A549 (cell line): ENCODE data around the gene SCRT2. TPM values are rescaled to one million over a fixed set of nuclear protein-coding genes. Genes with fewer than 3 reads are reported as not detected.

ENCODE experiments used
- ATAC-seq, 2 experiments: fragments of 200-7000 bp in 1 of 2; fragments of >200 bp in 1 of 2; cut with Nextera tagmentation in 1 of 2; cut with Tn5 transposase in 1 of 2; 3 replicates each; pipeline versions ENCODE4 v1.8.0 to v1.9.1; 2018 to 2020; ENCODE audit warnings: mild to moderate bottlenecking in 1 of 2, moderate library complexity in 1 of 2
- CTCF ChIA-PET: fragments of 300-600 bp; sonication (Branson Sonifier 250); formaldehyde crosslinking; extraction: SDS; loops from one replicate; lab custom pipeline; 2021; ENCODE audit warnings: antibody characterized with exemption, inconsistent platforms; lab: Yijun Ruan, JAX
- POLR2A ChIA-PET: fragments of 350-600 bp; formaldehyde crosslinking; extraction: SDS; loops from one replicate; lab custom pipeline; 2021; ENCODE audit warnings: antibody characterized with exemption, inconsistent platforms; lab: Yijun Ruan, JAX
- DNase-seq, 2 experiments: peaks; one replicate each; pipeline versions ENCODE4 v3.0.0 to v3.0.0-alpha.2; 2011 to 2016; ENCODE audit warnings: low read depth in 1 of 2, low spot score in 1 of 2
- FAIRE-seq: peaks from 2 replicates; lab custom pipeline; 2011; peaks lifted over from hg19 to GRCh38; lab: Jason Lieb, UNC
- H3K27ac ChIP-seq, 2 experiments: fragments of >200 bp; sonication (Bioruptor Twin); formaldehyde crosslinking; 3 replicates each; pipeline ENCODE4 v1.5.1; 2016 to 2017
- H3K4me1 ChIP-seq: fragments of >200 bp; sonication (Bioruptor Twin); formaldehyde crosslinking; 3 replicates; pipeline ENCODE4 v1.6.1; 2016
- H3K4me2 ChIP-seq: fragments of >200 bp; sonication (Bioruptor Twin); formaldehyde crosslinking; 3 replicates; pipeline ENCODE4 v1.6.1; 2016
- H3K4me3 ChIP-seq: fragments of >200 bp; sonication (Bioruptor Twin); formaldehyde crosslinking; 3 replicates; pipeline ENCODE4 v1.5.1; 2016
- H3K9me3 ChIP-seq: fragments of >200 bp; sonication (Bioruptor Twin); formaldehyde crosslinking; 3 replicates; pipeline ENCODE4 v1.6.1; 2016
- BHLHE40 ChIP-seq: IDR thresholded peaks from 2 replicates; pipeline ENCODE4 v1.6.1; 2012; ENCODE audit warnings: low read depth, low read length, inconsistent platforms
- CBX2 ChIP-seq: fragments of 200-600 bp; sonication (generic); IDR thresholded peaks from 2 replicates; pipeline ENCODE4 v1.6.1; 2016; ENCODE audit warnings: low read depth, mild to moderate bottlenecking, borderline replicate concordance
- CBX8 ChIP-seq: fragments of 200-600 bp; sonication (generic); IDR thresholded peaks from 2 replicates; pipeline ENCODE4 v1.6.1; 2016
- CEBPB ChIP-seq, 2 experiments: fragments of >200 bp in 1 of 2; sonication (Bioruptor Twin) in 1 of 2; formaldehyde crosslinking in 1 of 2; IDR thresholded peaks; 2 replicates each; pipeline ENCODE4 v1.6.1; 2012 to 2016
- CHD2 ChIP-seq: fragments of 150-350 bp; IDR thresholded peaks from 2 replicates; pipeline ENCODE4 v1.6.1; 2014; ENCODE audit warnings: low read length; ENCODE audit not compliant: partially characterized antibody
- FOSB ChIP-seq: fragments of 250-450 bp; sonication (Bioruptor Pico); IDR thresholded peaks from 2 replicates; pipeline ENCODE4 v1.5.0; 2020; ENCODE audit warnings: mild to moderate bottlenecking, moderate library complexity
- FOXS1 ChIP-seq: fragments of 250-450 bp; sonication (Bioruptor Pico); IDR thresholded peaks from 2 replicates; pipeline ENCODE4 v1.5.0; 2020; ENCODE audit warnings: mild to moderate bottlenecking, moderate library complexity
- GATA3 ChIP-seq: IDR thresholded peaks from 2 replicates; pipeline ENCODE4 v1.6.1; 2012; ENCODE audit warnings: borderline replicate concordance
- HEYL ChIP-seq: fragments of 250-450 bp; sonication (Bioruptor Pico); IDR thresholded peaks from 2 replicates; pipeline ENCODE4 v1.8.0; 2021; ENCODE audit warnings: mild to moderate bottlenecking, moderate library complexity
- MYC ChIP-seq: IDR thresholded peaks from 2 replicates; pipeline ENCODE4 v1.6.1; 2012; ENCODE audit warnings: mild to moderate bottlenecking, inconsistent platforms, low read length, improper control_type of control experiment, borderline replicate concordance
- NFE2L2 ChIP-seq: fragments of 150-350 bp; conservative IDR thresholded peaks from 2 replicates; pipeline ENCODE4 v1.6.1; 2014; ENCODE audit warnings: low read length
- NPAS2 ChIP-seq: fragments of 250-450 bp; sonication (Bioruptor Pico); IDR thresholded peaks from 2 replicates; pipeline ENCODE4 v1.8.0; 2022; ENCODE audit warnings: mild to moderate bottlenecking, moderate library complexity, borderline replicate concordance
- PHF8 ChIP-seq: fragments of 200-600 bp; sonication (generic); IDR thresholded peaks from 2 replicates; pipeline ENCODE4 v1.6.1; 2016; ENCODE audit warnings: low read depth, mild to moderate bottlenecking, antibody characterized with exemption, moderate library complexity, borderline replicate concordance
- RAD21 ChIP-seq, 2 experiments: fragments of >200 bp in 1 of 2; sonication (Bioruptor Twin) in 1 of 2; formaldehyde crosslinking in 1 of 2; IDR thresholded peaks in 1 of 2; conservative IDR thresholded peaks in 1 of 2; 2 replicates in 1 of 2; 3 replicates in 1 of 2; pipeline ENCODE4 v1.6.1; 2012 to 2018; ENCODE audit warnings: inconsistent platforms in 1 of 2
- RARB ChIP-seq: fragments of 250-450 bp; sonication (Bioruptor Pico); IDR thresholded peaks from 2 replicates; pipeline ENCODE4 v1.8.0; 2021; ENCODE audit warnings: mild to moderate bottlenecking, moderate library complexity
- RNF2 ChIP-seq: fragments of 200-600 bp; sonication (generic); IDR thresholded peaks from 2 replicates; pipeline ENCODE4 v1.6.1; 2016; ENCODE audit warnings: low read depth, mild to moderate bottlenecking, antibody characterized with exemption, moderate library complexity, borderline replicate concordance
- SMC3 ChIP-seq: fragments of >200 bp; sonication (Bioruptor Twin); formaldehyde crosslinking; IDR thresholded peaks from 3 replicates; pipeline ENCODE4 v1.6.1; 2018; ENCODE audit warnings: inconsistent platforms
- ZFP36 ChIP-seq: fragments of 450-650 bp; IDR thresholded peaks from 2 replicates; pipeline ENCODE4 v1.6.1; 2014; ENCODE audit warnings: borderline replicate concordance; ENCODE audit not compliant: partially characterized antibody
- WGBS: methylation state at CpG from one replicate; pipeline ENCODE4 v1.1.6; 2017; ENCODE audit errors: missing lambda C conversion rate; 5-methylcytosine and 5-hydroxymethylcytosine counted together
- polyA plus RNA-seq, 4 experiments: library from polyadenylated mRNA; depleted of rRNA in 3 of 4; stranded (reverse); fragments of >200 nt; fragmentation: RNase III in 1 of 4; extraction: RNeasy Plus Mini Kit Qiagen cat#74134 plus additional on column Dnase treatment in 1 of 4; gene quantifications; 2 replicates in 3 of 4; 3 replicates in 1 of 4; pipeline ENCODE4 v1.2.3, GENCODE V29; 2011 to 2017
- TF ChIP-seq, protein P1 (sequence below): fragments of 250-450 bp; sonication (Bioruptor Pico); IDR thresholded peaks from 2 replicates; pipeline ENCODE4 v1.5.0; 2021; ENCODE audit warnings: mild to moderate bottlenecking, moderate library complexity, borderline replicate concordance
- TF ChIP-seq, protein P2 (sequence below): IDR thresholded peaks from 2 replicates; pipeline ENCODE4 v1.6.1; 2012
- TF ChIP-seq, protein P3 (sequence below): fragments of 200-600 bp; sonication (generic); IDR thresholded peaks from 2 replicates; pipeline ENCODE4 v1.6.1; 2016; ENCODE audit warnings: antibody characterized with exemption, mild to moderate bottlenecking, moderate library complexity
- TF ChIP-seq, protein P4 (sequence below): fragments of >200 bp; sonication (Bioruptor Twin); formaldehyde crosslinking; IDR thresholded peaks from 2 replicates; pipeline ENCODE4 v1.6.1; 2016

The SCRT2 gene
- polyA plus RNA-seq, 2 of the 4 experiments (the other 2 are of a cell fraction), result not detected

DNA sequence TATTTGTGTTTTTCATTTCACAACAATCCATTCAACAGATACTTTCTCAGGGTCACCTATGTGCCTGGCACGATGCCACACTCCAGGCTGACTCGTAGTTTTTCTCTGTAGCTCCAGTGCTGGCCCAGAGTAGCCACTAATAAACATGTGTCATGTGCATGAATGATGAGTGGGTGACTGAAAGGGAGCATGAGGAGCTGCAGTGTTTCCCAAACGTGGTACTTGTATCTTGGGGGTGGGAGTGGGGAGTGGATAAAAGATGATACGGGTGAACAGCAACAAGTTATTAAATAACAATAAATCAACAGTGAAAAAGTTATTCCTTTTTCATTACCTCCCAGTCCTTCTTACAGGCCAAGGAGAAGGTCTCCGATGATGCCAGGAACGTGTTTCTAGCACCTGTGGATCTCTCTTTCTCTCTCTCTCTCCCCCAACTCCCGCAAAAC lies 39.7 kb downstream of the SCRT2 start:
- ATAC-seq (no peak), FAIRE-seq (no peak), DNase-seq (no peak)
- TF ChIP-seq ZFP36 (no peak), FOSB (no peak), RARB (CRISPR knock-in tag) (no peak), CEBPB (IDR thresholded peaks at IDR 0.05) (no peak), RNF2 (no peak), RAD21 (conservative IDR thresholded peaks at IDR 0.05 in 1 of 2, IDR thresholded peaks at IDR 0.05 in 1 of 2) (no peak), MYC (no peak), CBX2 (no peak), HEYL (CRISPR knock-in tag) (no peak), NFE2L2 (no peak), NPAS2 (CRISPR knock-in tag) (no peak), GATA3 (no peak)
- TF ChIP-seq, protein P1, sequence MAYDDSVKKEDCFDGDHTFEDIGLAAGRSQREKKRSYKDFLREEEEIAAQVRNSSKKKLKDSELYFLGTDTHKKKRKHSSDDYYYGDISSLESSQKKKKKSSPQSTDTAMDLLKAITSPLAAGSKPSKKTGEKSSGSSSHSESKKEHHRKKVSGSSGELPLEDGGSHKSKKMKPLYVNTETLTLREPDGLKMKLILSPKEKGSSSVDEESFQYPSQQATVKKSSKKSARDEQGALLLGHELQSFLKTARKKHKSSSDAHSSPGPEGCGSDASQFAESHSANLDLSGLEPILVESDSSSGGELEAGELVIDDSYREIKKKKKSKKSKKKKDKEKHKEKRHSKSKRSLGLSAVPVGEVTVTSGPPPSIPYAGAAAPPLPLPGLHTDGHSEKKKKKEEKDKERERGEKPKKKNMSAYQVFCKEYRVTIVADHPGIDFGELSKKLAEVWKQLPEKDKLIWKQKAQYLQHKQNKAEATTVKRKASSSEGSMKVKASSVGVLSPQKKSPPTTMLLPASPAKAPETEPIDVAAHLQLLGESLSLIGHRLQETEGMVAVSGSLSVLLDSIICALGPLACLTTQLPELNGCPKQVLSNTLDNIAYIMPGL, result no peak
- TF ChIP-seq, protein P2, sequence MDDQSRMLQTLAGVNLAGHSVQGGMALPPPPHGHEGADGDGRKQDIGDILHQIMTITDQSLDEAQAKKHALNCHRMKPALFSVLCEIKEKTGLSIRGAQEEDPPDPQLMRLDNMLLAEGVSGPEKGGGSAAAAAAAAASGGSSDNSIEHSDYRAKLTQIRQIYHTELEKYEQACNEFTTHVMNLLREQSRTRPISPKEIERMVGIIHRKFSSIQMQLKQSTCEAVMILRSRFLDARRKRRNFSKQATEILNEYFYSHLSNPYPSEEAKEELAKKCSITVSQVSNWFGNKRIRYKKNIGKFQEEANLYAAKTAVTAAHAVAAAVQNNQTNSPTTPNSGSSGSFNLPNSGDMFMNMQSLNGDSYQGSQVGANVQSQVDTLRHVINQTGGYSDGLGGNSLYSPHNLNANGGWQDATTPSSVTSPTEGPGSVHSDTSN, result no peak
- H3K4me1 ChIP-seq, result peaks cover 4% of the 10 kb centered on the region; the same call in 1 of the 3 replicates
- no peak overlapping the region for H3K4me3 ChIP-seq
- H3K9me3 ChIP-seq, result no peaks in the 10 kb centered on the region
- WGBS, result 37% methylated on average over 7 of the region's 7 CpGs
- CTCF ChIA-PET, result interaction anchor here (1.6 to 2.6 kb wide), 4 partner anchors 10 to 93 kb away, joined by 3 to 12 read pairs (median 6); no protein-coding TSS in a partner anchor
- POLR2A ChIA-PET, result no interaction called here
- H3K27ac ChIP-seq, result no peak overlapping the region
- H3K4me2 ChIP-seq, result no peak overlapping the region

DNA sequence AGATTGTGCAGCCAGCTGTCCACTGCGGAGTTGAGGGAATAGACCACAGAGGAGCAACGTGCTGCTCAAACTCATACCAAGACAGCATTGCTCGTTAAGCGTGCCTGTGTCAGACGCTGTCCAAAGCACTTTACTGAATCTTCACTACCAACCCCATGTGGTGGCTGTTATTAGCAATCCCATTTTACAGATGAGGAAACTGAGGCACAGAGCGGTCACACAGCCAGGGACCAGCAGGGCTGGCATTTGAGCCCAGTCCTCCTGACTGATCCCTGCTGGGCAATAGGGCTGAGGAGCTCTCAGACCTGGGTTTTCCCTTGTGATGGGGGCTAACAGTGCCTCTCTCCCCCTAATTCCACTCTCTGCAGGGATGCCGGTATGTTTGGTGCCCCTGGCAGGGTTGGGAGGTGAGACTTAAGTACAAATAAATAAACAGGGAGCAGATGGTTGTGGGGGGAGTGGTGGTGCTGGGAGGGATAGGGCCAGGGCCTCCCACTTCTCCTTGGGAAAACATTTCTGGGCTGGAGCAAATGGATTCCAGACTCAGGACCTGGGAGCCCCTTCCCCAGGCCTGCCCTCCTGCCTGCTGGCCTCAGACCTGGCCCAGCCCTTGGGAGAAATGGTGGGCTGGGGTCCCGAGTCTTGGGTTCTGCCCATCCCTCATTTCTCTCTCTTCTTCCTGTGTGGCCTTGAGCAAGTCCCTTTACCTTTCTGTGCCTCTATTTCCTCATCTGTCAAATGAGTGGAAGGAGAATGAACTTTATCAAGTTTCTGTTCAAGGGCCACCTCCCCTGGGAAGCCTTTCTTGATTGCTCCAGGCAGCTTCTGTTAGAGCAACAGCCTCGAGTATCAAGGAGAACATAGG lies 40.3 kb downstream of the SCRT2 start:
- H3K4me2 ChIP-seq, result no peak overlapping the region
- CTCF ChIA-PET, result interaction anchor here (1.6 to 2.6 kb wide), 3 partner anchors 10 to 93 kb away, joined by 3 to 6 read pairs (median 6); no protein-coding TSS in a partner anchor
- DNase-seq, result no peak
- TF ChIP-seq PHF8 (no peak), ZFP36 (peak; percentile 73), CHD2 (no peak)
- TF ChIP-seq, all 56 proteins: peak for 1
- ATAC-seq (no peak), FAIRE-seq (no peak)
- WGBS, result 59% methylated on average over 9 of the region's 9 CpGs
- Histone ChIP-seq H3K9me3 (no peaks in the 10 kb centered on the region), H3K4me1 (peaks cover 4% of the 10 kb centered on the region; the same call in 1 of the 3 replicates), H3K4me3 (no peak overlapping the region), H3K27ac (no peak overlapping the region)
- POLR2A ChIA-PET, result no interaction called here

DNA sequence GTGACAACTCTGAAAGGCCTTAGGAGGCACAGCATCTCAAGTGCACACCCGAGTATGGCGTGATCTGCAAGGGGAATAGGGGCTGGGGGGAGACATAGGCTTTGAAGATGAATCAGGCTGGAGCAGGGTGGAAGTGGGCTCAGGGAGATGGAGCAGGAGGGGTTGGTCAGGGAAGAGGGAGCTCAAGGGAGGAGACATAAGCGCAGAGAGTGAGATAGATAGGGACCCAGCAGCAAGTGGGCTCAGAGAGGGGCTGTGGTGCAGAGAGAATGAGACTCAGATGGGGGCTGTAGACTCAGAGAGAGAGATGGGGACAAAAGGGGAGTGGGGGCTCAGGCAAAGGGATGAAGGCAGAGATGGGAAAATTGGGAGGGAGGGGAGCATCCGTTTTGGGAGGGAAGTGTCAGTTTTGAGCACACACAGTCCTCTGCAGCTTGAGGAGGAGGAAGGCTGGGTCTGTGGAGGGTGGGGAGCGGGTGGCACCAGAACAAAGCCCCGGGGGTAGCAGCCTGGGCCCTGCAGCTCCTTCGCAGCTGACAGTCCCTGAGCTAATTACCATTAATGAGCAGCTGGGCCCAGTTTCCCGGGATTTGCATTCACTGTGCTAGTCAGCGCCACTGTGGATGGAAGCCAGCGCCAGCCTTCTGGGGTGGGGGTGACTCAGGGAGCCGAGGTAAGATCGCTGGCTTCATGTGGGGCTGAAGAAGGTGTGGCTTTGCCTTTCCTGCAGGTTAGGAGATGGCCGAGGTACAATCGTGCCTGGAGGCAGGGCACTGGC lies 41.3 kb downstream of the SCRT2 start:
- no peak overlapping the region for H3K4me2 ChIP-seq
- ChIA-PET CTCF (interaction anchor here (0.6 to 2.6 kb wide), 5 partner anchors 11 to 385 kb away, joined by 3 to 6 read pairs (median 4); no protein-coding TSS in a partner anchor), POLR2A (no interaction called here)
- WGBS, result 53% methylated on average over 12 of the region's 14 CpGs
- no peak overlapping the region for H3K27ac ChIP-seq
- peaks cover 4% of the 10 kb centered on the region; the same call in 1 of the 3 replicates for H3K4me1 ChIP-seq
- ATAC-seq (peak; percentile 10 to 16; a peak in 1 of 6 replicates), FAIRE-seq (no peak), DNase-seq (no peak)
- no peak overlapping the region for H3K4me3 ChIP-seq
- H3K9me3 ChIP-seq, result no peaks in the 10 kb centered on the region
- TF ChIP-seq, protein P3, sequence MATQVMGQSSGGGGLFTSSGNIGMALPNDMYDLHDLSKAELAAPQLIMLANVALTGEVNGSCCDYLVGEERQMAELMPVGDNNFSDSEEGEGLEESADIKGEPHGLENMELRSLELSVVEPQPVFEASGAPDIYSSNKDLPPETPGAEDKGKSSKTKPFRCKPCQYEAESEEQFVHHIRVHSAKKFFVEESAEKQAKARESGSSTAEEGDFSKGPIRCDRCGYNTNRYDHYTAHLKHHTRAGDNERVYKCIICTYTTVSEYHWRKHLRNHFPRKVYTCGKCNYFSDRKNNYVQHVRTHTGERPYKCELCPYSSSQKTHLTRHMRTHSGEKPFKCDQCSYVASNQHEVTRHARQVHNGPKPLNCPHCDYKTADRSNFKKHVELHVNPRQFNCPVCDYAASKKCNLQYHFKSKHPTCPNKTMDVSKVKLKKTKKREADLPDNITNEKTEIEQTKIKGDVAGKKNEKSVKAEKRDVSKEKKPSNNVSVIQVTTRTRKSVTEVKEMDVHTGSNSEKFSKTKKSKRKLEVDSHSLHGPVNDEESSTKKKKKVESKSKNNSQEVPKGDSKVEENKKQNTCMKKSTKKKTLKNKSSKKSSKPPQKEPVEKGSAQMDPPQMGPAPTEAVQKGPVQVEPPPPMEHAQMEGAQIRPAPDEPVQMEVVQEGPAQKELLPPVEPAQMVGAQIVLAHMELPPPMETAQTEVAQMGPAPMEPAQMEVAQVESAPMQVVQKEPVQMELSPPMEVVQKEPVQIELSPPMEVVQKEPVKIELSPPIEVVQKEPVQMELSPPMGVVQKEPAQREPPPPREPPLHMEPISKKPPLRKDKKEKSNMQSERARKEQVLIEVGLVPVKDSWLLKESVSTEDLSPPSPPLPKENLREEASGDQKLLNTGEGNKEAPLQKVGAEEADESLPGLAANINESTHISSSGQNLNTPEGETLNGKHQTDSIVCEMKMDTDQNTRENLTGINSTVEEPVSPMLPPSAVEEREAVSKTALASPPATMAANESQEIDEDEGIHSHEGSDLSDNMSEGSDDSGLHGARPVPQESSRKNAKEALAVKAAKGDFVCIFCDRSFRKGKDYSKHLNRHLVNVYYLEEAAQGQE, result no peak
- TF ChIP-seq BHLHE40, result no peak
- TF ChIP-seq, protein P4, sequence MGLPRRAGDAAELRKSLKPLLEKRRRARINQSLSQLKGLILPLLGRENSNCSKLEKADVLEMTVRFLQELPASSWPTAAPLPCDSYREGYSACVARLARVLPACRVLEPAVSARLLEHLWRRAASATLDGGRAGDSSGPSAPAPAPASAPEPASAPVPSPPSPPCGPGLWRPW, result no peak
- no peak for TF ChIP-seq FOXS1 (CRISPR knock-in tag)
- no peak for TF ChIP-seq CBX8
- no peak for TF ChIP-seq SMC3
